ENCODE results near the gene FBXO21. TPM values are rescaled to one million over a fixed set of nuclear protein-coding genes. Genes with fewer than 3 reads are reported as not detected.

The FBXO21 gene
- total RNA-seq, 1 donor from 2014 or later, result 52.3 TPM

DNA sequence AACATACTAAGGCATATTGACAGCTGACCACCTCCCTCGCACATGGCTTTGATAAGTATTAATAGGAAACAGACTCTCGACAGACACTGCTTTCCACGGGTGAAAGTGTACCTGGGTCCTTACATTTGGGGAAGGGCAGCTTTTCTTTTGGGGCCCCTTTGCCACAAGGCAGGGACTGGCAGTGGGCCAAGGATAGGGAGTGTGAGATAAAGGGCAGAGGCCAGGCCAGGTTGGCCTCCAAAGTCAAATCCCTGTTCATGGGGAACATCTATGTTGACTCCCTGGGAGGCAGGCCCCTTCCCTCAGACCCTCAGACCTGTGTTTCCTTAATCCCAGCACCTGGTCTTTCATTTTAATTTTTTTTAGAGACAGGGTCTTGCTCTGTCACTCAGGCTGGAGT is 19.4 kb upstream of the FBXO21 start:
- TF ChIP-seq, protein P1, sequence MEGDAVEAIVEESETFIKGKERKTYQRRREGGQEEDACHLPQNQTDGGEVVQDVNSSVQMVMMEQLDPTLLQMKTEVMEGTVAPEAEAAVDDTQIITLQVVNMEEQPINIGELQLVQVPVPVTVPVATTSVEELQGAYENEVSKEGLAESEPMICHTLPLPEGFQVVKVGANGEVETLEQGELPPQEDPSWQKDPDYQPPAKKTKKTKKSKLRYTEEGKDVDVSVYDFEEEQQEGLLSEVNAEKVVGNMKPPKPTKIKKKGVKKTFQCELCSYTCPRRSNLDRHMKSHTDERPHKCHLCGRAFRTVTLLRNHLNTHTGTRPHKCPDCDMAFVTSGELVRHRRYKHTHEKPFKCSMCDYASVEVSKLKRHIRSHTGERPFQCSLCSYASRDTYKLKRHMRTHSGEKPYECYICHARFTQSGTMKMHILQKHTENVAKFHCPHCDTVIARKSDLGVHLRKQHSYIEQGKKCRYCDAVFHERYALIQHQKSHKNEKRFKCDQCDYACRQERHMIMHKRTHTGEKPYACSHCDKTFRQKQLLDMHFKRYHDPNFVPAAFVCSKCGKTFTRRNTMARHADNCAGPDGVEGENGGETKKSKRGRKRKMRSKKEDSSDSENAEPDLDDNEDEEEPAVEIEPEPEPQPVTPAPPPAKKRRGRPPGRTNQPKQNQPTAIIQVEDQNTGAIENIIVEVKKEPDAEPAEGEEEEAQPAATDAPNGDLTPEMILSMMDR (IDR thresholded peaks at IDR 0.05; ENCODE audit: borderline replicate concordance), result no peak
- H3K9me3 ChIP-seq (replicated peaks), result no peaks in the 10 kb centered on the region
- no peak for DNase-seq
- no peaks in the 10 kb centered on the region for H3K4me1 ChIP-seq
- H3K4me3 ChIP-seq, result no peak overlapping the region
- intact Hi-C loops (cut with micrococcal nuclease), result loop anchor here (5.0 kb wide), 1 partner anchor 628 kb away; no protein-coding TSS in a partner anchor
- H3K27ac ChIP-seq (replicated peaks), result no peak overlapping the region
- H3K36me3 ChIP-seq, result no peaks in the 10 kb centered on the region
- peaks cover 75% of the 10 kb centered on the region for H3K27me3 ChIP-seq (ENCODE audit: low read depth)

DNA sequence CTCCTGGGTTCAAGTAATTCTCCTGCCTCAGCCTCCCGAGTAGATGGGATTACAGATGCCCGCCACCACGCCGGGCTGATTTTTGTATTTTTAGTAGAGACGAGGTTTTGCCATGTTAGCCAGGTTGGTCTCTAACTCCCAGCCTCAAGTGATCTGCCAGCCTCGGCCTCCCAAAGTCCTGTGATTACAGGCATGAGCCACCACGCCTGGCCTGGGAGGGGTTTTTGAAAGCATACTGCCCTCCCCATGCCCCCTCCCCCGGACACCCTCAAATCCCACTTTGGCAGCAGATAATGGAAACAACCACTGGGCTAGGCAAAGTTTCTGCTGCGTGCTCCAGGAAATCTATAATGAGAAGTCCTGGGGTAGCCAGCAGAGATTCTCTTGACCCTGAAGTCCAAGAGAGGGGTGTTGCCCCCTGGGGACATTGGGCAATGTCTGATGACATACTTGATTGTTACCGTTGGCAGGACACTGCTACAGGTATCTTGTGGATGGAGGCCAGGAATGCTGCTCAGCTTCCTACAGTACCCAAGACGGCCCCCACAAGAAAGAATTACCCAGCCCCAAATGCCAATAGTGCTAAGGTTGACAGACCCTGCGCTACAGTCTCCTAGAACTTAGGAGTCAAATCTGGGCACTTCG is 18.7 kb upstream of the FBXO21 start:
- Histone ChIP-seq H3K36me3 (no peaks in the 10 kb centered on the region), H3K27ac (replicated peaks) (no peak overlapping the region), H3K4me1 (no peaks in the 10 kb centered on the region), H3K9me3 (replicated peaks) (no peaks in the 10 kb centered on the region), H3K27me3 (ENCODE audit: low read depth) (peaks cover 82% of the 10 kb centered on the region), H3K4me3 (no peak overlapping the region)
- TF ChIP-seq, protein P1 (IDR thresholded peaks at IDR 0.05; ENCODE audit: borderline replicate concordance), result no peak
- no peak for DNase-seq
- intact Hi-C loops (cut with micrococcal nuclease), result no loop called here

DNA sequence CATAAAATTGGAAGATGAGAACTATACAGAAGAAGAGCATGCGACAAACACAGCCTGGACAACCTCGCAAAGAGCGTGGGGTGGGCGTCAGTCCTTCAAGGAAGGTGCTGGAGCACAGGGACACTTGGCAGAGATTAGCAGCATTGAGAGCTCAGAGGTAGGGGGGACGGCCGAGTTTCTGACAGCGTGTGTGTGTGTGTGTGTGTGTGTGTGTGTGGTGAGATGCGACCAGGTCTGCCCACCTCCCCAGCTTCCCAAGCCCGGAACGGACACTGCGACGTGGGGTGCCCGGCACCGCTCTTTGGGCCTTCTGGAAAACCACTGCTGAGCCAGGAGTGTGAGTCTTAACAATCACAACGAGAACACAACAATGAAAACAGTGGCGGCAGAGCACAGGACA is 17.9 kb upstream of the FBXO21 start:
- peaks cover 89% of the 10 kb centered on the region for H3K27me3 ChIP-seq (ENCODE audit: low read depth)
- no peak overlapping the region for H3K4me3 ChIP-seq
- intact Hi-C loops (cut with micrococcal nuclease), result no loop called here
- H3K9me3 ChIP-seq (replicated peaks), result no peaks in the 10 kb centered on the region
- no peaks in the 10 kb centered on the region for H3K36me3 ChIP-seq
- TF ChIP-seq, protein P1 (IDR thresholded peaks at IDR 0.05; ENCODE audit: borderline replicate concordance), result no peak
- no peak for DNase-seq
- H3K27ac ChIP-seq (replicated peaks), result no peak overlapping the region
- no peaks in the 10 kb centered on the region for H3K4me1 ChIP-seq

DNA sequence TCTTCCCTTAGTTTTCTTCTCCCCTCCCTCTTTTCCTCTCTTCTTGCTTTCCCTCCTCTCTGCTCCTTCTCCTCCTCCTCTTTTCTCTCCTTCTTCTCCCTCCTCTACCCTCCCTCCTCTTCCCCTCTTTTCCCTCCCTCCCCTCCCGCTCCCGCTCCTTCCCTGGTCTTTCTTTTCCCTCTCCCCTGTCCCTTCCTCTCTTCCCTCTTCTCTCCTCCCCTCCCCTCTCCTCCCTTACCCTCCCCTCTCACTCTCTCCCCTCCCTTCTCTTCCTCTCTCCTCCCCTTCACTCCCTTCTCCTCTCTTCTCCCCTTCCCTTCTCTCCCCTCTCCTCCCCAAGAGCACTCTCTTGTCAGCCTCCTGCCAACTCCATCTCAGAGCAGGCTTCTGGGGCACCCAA is 17.4 kb upstream of the FBXO21 start:
- peaks cover 94% of the 10 kb centered on the region for H3K27me3 ChIP-seq (ENCODE audit: low read depth)
- intact Hi-C loops (cut with micrococcal nuclease), result no loop called here
- no peak overlapping the region for H3K4me3 ChIP-seq
- DNase-seq, result no peak
- TF ChIP-seq, protein P1 (IDR thresholded peaks at IDR 0.05; ENCODE audit: borderline replicate concordance), result no peak
- H3K27ac ChIP-seq (replicated peaks), result no peak overlapping the region
- H3K9me3 ChIP-seq (replicated peaks), result no peaks in the 10 kb centered on the region
- H3K4me1 ChIP-seq, result no peaks in the 10 kb centered on the region
- no peaks in the 10 kb centered on the region for H3K36me3 ChIP-seq

DNA sequence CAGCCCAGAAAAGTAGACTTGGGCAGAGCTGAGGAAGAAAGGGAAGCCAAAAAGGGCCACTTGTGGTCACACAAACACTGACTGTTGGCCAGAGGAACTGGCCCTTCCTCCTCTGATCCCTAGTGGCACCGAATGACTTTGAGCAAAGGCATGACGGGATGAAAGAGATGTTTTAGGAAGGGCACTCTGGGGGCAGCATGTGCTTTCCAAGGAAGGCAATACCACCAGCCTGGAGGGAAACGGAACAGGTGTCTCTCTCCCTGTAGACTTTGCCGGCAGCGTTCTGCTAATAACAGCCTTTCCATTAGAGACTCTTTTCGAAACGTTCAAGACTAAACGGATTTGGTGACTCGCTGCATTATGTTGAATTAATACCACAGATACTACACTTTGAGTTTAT is 12.3 kb upstream of the FBXO21 start:
- H3K36me3 ChIP-seq, result no peaks in the 10 kb centered on the region
- H3K4me1 ChIP-seq, result no peaks in the 10 kb centered on the region
- no peaks in the 10 kb centered on the region for H3K9me3 ChIP-seq (replicated peaks)
- no peak for DNase-seq
- H3K27me3 ChIP-seq (ENCODE audit: low read depth), result peaks cover 85% of the 10 kb centered on the region
- TF ChIP-seq, protein P1 (IDR thresholded peaks at IDR 0.05; ENCODE audit: borderline replicate concordance), result no peak
- H3K27ac ChIP-seq (replicated peaks), result no peak overlapping the region
- no peak overlapping the region for H3K4me3 ChIP-seq
- intact Hi-C loops (cut with micrococcal nuclease), result no loop called here

Measured in left ventricle myocardium inferior (tissue), 1 donor.